Mammary epithelial cell (primary cell): ENCODE measurements around the gene SPATA45.

ENCODE experiments used
- EZH2 ChIP-seq: IDR thresholded peaks from 2 replicates; pipeline ENCODE4 v1.6.1; 2012; ENCODE audit warnings: low read length, inconsistent platforms, borderline replicate concordance
- TF ChIP-seq, protein P1 (sequence below), 2 donors: IDR thresholded peaks in 1 of 2; conservative IDR thresholded peaks in 1 of 2; 2 replicates each; pipeline ENCODE4 v1.5.1; 2011 to 2012; ENCODE audit warnings: inconsistent platforms in 2 of 2, low read length in 2 of 2, mild to moderate bottlenecking in 2 of 2, control low read depth in 1 of 2, low read depth in 1 of 2; ENCODE audit not compliant: insufficient read depth in 1 of 2; ENCODE audit errors: extremely low read depth in 1 of 2

DNA sequence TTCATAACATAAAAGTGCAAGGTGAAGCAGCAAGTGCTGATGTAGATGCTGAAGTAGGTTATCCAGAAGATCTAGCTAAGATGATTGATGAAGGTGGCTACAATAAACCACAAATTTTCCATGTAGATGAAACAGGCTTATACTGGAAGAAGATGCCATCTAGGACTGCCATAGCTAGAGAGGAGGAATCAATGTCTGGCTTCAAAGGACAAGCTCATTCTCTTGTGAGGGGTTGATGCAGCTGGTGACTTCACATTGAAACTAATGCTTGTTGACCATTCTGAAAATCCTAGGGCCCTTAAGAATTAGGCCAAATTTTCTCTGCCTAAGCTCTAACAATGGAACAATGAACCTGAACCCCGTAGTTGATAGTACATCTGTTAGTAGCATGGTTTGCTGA lies 44.7 kb upstream of the SPATA45 start:
- TF ChIP-seq, protein P1, sequence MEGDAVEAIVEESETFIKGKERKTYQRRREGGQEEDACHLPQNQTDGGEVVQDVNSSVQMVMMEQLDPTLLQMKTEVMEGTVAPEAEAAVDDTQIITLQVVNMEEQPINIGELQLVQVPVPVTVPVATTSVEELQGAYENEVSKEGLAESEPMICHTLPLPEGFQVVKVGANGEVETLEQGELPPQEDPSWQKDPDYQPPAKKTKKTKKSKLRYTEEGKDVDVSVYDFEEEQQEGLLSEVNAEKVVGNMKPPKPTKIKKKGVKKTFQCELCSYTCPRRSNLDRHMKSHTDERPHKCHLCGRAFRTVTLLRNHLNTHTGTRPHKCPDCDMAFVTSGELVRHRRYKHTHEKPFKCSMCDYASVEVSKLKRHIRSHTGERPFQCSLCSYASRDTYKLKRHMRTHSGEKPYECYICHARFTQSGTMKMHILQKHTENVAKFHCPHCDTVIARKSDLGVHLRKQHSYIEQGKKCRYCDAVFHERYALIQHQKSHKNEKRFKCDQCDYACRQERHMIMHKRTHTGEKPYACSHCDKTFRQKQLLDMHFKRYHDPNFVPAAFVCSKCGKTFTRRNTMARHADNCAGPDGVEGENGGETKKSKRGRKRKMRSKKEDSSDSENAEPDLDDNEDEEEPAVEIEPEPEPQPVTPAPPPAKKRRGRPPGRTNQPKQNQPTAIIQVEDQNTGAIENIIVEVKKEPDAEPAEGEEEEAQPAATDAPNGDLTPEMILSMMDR (conservative IDR thresholded peaks at IDR 0.05 in 1 of 2, IDR thresholded peaks at IDR 0.05 in 1 of 2; ENCODE audit: extremely low read depth in 1 of 2, insufficient read depth in 1 of 2, low read depth in 1 of 2, low read length in 2 of 2), result no peak
- no peak for TF ChIP-seq EZH2
